ENCODE measurements around the gene POU3F2. TPM values are rescaled to one million over a fixed set of nuclear protein-coding genes. Genes with fewer than 3 reads are reported as not detected.

Gene POU3F2
- total RNA-seq, result not detected in 2 replicates
- not detected in 2 replicates for polyA plus RNA-seq
- polyA plus RNA-seq (2011; cell fraction: cytosol; rRNA removed), result not detected in 2 replicates
- not detected in 2 replicates for polyA plus RNA-seq (2011; cell fraction: nucleus; rRNA removed)
- not detected in 2 replicates for polyA plus RNA-seq (2012)
- 0.05 TPM in 1 of 2 replicates, not detected in the other for polyA minus RNA-seq
- 0.41 TPM for polyA minus RNA-seq (2011; cell fraction: cytosol; rRNA and poly(A)+ RNA removed)
- not detected in 2 replicates for polyA minus RNA-seq (2011; cell fraction: nucleus; rRNA and poly(A)+ RNA removed)
- Bru-seq, nascent RNA, result not detected
- not detected for BruChase-seq, experiment 1, labeled RNA remaining after a 6-hour chase
- not detected for BruChase-seq, experiment 2, labeled RNA remaining after a 2-hour chase
- long read RNA-seq, result 0 reads

DNA sequence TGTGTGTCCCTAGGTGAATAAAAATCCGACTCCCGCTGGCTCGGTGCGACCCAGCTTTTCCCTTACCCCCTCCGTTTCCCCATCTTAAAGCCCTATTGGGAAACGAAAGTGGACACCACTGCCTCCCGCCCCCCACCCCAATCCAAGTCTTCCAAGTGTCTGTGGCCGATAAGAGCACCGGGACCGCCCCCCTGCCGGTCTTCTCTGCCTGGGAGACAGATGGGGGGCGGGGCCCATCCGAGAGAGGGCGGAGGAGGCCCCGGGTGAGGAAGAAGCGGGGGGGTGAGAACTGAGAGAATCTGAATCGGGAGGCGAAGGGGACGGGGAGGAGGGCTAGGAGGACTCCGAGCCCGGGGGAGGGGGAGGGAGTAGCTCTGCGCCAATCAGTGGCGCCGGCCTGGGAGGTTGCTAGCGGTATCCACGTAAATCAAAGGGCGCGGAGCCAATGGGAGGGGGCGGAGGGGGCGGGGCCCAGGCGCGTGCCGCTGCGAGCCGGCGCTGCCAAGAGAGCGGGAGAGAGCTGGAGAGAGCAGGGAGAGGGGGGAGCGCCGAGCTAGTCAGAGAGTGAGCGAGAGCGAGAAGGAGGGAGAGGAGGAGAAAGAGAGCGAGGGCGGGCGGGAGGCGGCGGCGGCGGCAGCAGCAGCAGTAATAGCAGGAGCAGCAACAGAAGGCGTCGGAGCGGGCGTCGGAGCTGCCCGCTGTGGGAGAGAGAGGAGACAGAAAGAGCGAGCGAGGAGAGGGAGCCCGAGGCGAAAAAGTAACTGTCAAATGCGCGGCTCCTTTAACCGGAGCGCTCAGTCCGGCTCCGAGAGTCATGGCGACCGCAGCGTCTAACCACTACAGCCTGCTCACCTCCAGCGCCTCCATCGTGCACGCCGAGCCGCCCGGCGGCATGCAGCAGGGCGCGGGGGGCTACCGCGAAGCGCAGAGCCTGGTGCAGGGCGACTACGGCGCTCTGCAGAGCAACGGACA is at the start of gene POU3F2:
Gene POU3F2, plus strand, starts transcription at position 515 of the 972 bp plus-strand sequence. Its CDS starts 300 bp downstream, at position 815.
- Histone ChIP-seq H3K27me3 (ENCODE audit: control insufficient read depth in 2 of 2, insufficient read depth in 2 of 2, low read length in 2 of 2) (peaks cover 74 to 94% of the 10 kb centered on the region in 2 experiments), H3K9me1 (replicated peaks; ENCODE audit: control insufficient read depth, extremely low read depth, insufficient read depth, low read length) (no peaks in the 10 kb centered on the region), H2AFZ (ENCODE audit: low read depth, low read length) (peak within 1 kb of the TSS; percentile 75), H3K4me1 (ENCODE audit: control insufficient read depth, extremely low read depth, insufficient read depth, low read length) (peaks cover 9% of the 10 kb centered on the region), H3K79me2 (ENCODE audit: control insufficient read depth, insufficient read depth, low read length) (no peaks in the 10 kb centered on the region), H3K4me3 (replicated peaks in 1 of 3; ENCODE audit: insufficient read depth in 1 of 3, low read depth in 1 of 3, low read length in 3 of 3) (peak within 1 kb of the TSS; percentile 8 to 40 (median 34)), H3K36me3 (ENCODE audit: control insufficient read depth in 2 of 2, extremely low read depth in 1 of 2, insufficient read depth in 2 of 2, low read length in 2 of 2) (no peaks in the 10 kb centered on the region), H3K27ac (ENCODE audit: insufficient read depth, low read depth, low read length) (no peak within 1 kb of the TSS), H3K9ac (replicated peaks; ENCODE audit: extremely low read depth, insufficient read depth, low read length) (no peak within 1 kb of the TSS), H4K20me1 (replicated peaks; ENCODE audit: control insufficient read depth, extremely low read depth, insufficient read depth, low read length) (no peaks in the 10 kb centered on the region), H3K9me3 (replicated peaks; ENCODE audit: control insufficient read depth, insufficient read depth, low read length) (no peaks in the 10 kb centered on the region), H3K4me2 (ENCODE audit: insufficient read depth, low read length) (peak within 1 kb of the TSS; percentile 65)
- FAIRE-seq, result peak; percentile 26
- peak; percentile 19 for TF ChIP-seq EZH2 (IDR thresholded peaks at IDR 0.05; ENCODE audit: borderline replicate concordance, low read depth, low read length, severe bottlenecking)
- no peak for TF ChIP-seq FOS (IDR thresholded peaks at IDR 0.05; ENCODE audit: borderline replicate concordance, insufficient read depth, low read length)
- peak; percentile 90 for DNase-seq (ENCODE audit: low read depth, low spot score)
- POLR2A ChIA-PET, result no interaction called here
- BruUV-seq (replicated peaks), result no TSS peak
- intact Hi-C loops (cut with micrococcal nuclease) (loop anchor here (1.0 to 10.0 kb wide), 4 partner anchors 10 to 1936 kb away; no protein-coding TSS in a partner anchor), dilution Hi-C loops (cut with MboI; ENCODE audit: extremely low pct_ligation_motif_present, low sequenced_read_pairs) (no loop called here)
- CTCF ChIA-PET, result interaction anchor here (0.6 to 1.1 kb wide), 6 partner anchors 10 to 1431 kb away, joined by 3 to 5 read pairs (median 3); no protein-coding TSS in a partner anchor

DNA sequence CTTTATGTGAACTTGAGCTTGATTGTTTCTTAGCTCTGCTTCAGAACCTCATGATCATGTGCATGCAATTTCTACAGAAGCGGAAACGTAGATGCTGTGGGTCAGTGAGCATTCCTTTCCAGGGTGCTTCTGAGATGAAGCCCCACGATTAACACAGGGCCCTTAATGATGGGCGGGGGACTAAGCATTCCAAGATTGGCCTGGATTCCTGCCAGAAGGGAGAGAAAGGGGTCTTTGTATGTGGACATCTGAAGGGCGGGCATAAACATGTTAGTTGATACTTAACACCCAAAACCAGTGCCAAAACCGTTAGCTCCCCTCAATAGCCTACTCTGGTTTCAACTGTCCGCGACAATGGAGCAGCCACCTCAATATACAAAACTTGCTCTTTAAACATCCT is 46.9 kb upstream of the POU3F2 start:
- ChIA-PET CTCF (interaction anchor here (1.2 kb wide), 1 partner anchor 14 kb away, joined by 3 read pairs; no protein-coding TSS in a partner anchor), POLR2A (no interaction called here)
- no peak for FAIRE-seq
- Histone ChIP-seq H3K9me3 (replicated peaks; ENCODE audit: control insufficient read depth, insufficient read depth, low read length) (no peaks in the 10 kb centered on the region), H3K36me3 (ENCODE audit: control insufficient read depth in 2 of 2, extremely low read depth in 1 of 2, insufficient read depth in 2 of 2, low read length in 2 of 2) (no peaks in the 10 kb centered on the region), H4K20me1 (replicated peaks; ENCODE audit: control insufficient read depth, extremely low read depth, insufficient read depth, low read length) (no peaks in the 10 kb centered on the region), H3K4me1 (ENCODE audit: control insufficient read depth, extremely low read depth, insufficient read depth, low read length) (no peaks in the 10 kb centered on the region), H3K4me2 (ENCODE audit: insufficient read depth, low read length) (no peak overlapping the region), H3K27me3 (ENCODE audit: control insufficient read depth in 2 of 2, insufficient read depth in 2 of 2, low read length in 2 of 2) (no peaks in the 10 kb centered on the region), H3K79me2 (ENCODE audit: control insufficient read depth, insufficient read depth, low read length) (no peaks in the 10 kb centered on the region), H3K27ac (ENCODE audit: insufficient read depth, low read depth, low read length) (no peak overlapping the region), H2AFZ (ENCODE audit: low read depth, low read length) (no peak overlapping the region), H3K4me3 (replicated peaks in 1 of 3; ENCODE audit: insufficient read depth in 1 of 3, low read depth in 1 of 3, low read length in 3 of 3) (no peak overlapping the region), H3K9me1 (replicated peaks; ENCODE audit: control insufficient read depth, extremely low read depth, insufficient read depth, low read length) (no peaks in the 10 kb centered on the region), H3K9ac (replicated peaks; ENCODE audit: extremely low read depth, insufficient read depth, low read length) (no peak overlapping the region)
- intact Hi-C loops (cut with micrococcal nuclease) (no loop called here), dilution Hi-C loops (cut with MboI; ENCODE audit: extremely low pct_ligation_motif_present, low sequenced_read_pairs) (no loop called here)
- BruUV-seq (replicated peaks), result no TSS peak
- no peak for DNase-seq (ENCODE audit: low read depth, low spot score)
- TF ChIP-seq MYC (IDR thresholded peaks at IDR 0.05; ENCODE audit: low read depth, low read length) (no peak), POLR2AphosphoS5 (IDR thresholded peaks at IDR 0.05; ENCODE audit: insufficient read depth, low read depth, low read length) (no peak), FOS (IDR thresholded peaks at IDR 0.05; ENCODE audit: borderline replicate concordance, insufficient read depth, low read length) (no peak), EZH2 (IDR thresholded peaks at IDR 0.05; ENCODE audit: borderline replicate concordance, low read depth, low read length, severe bottlenecking) (no peak), POLR2A (IDR thresholded peaks at IDR 0.05; ENCODE audit: low read depth, low read length) (no peak), JUN (IDR thresholded peaks at IDR 0.05; ENCODE audit: borderline replicate concordance, insufficient read depth, insufficient read length, low read depth) (no peak), GATA2 (IDR thresholded peaks at IDR 0.05; ENCODE audit: insufficient read depth, insufficient read length, low read depth, low read length) (no peak)
- TF ChIP-seq, protein P1, sequence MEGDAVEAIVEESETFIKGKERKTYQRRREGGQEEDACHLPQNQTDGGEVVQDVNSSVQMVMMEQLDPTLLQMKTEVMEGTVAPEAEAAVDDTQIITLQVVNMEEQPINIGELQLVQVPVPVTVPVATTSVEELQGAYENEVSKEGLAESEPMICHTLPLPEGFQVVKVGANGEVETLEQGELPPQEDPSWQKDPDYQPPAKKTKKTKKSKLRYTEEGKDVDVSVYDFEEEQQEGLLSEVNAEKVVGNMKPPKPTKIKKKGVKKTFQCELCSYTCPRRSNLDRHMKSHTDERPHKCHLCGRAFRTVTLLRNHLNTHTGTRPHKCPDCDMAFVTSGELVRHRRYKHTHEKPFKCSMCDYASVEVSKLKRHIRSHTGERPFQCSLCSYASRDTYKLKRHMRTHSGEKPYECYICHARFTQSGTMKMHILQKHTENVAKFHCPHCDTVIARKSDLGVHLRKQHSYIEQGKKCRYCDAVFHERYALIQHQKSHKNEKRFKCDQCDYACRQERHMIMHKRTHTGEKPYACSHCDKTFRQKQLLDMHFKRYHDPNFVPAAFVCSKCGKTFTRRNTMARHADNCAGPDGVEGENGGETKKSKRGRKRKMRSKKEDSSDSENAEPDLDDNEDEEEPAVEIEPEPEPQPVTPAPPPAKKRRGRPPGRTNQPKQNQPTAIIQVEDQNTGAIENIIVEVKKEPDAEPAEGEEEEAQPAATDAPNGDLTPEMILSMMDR (IDR thresholded peaks at IDR 0.05; ENCODE audit: extremely low read depth in 1 of 2, insufficient read depth in 1 of 2, low read depth in 1 of 2, low read length in 2 of 2), result no peak
- TF ChIP-seq, protein P2, sequence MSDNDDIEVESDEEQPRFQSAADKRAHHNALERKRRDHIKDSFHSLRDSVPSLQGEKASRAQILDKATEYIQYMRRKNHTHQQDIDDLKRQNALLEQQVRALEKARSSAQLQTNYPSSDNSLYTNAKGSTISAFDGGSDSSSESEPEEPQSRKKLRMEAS (IDR thresholded peaks at IDR 0.05; ENCODE audit: insufficient read depth, insufficient read length), result no peak

Measured in endothelial cell of umbilical vein (primary cell).